Spleen (tissue), 11 donors: ENCODE data around the gene ACMSD. TPM values are rescaled to one million over a fixed set of nuclear protein-coding genes. Genes with fewer than 3 reads are reported as not detected.

Source experiments
- DNase-seq: peaks from one replicate; pipeline ENCODE4 v3.0.0-alpha.2; 2020
- H3K27ac ChIP-seq, 8 donors: fragments of 200-600 bp; sonication (generic) in 7 of 8; 1 replicate in 4 of 8; 2 replicates in 4 of 8; pipeline versions ENCODE4 v1.5.0 to v1.8.0; 2016 to 2021; ENCODE audit warnings: inconsistent platforms in 4 of 8, mild to moderate bottlenecking in 4 of 8, moderate library complexity in 1 of 8
- H3K27me3 ChIP-seq, 7 donors: fragments of 200-600 bp; sonication (generic) in 6 of 7; replicated peaks in 1 of 7; 1 replicate in 4 of 7; 2 replicates in 3 of 7; pipeline versions ENCODE4 v1.5.0 to v1.8.0; 2016 to 2021; ENCODE audit warnings: inconsistent platforms in 3 of 7, mild to moderate bottlenecking in 1 of 7
- H3K36me3 ChIP-seq, 6 donors: fragments of 200-600 bp; sonication (generic) in 5 of 6; 1 replicate in 4 of 6; 2 replicates in 2 of 6; pipeline versions ENCODE4 v1.5.0 to v1.8.0; 2016 to 2021; ENCODE audit warnings: inconsistent platforms in 2 of 6
- H3K4me1 ChIP-seq, 6 donors: fragments of 200-600 bp; sonication (generic) in 5 of 6; 1 replicate in 3 of 6; 2 replicates in 3 of 6; pipeline versions ENCODE4 v1.5.0 to v1.8.0; 2016 to 2021; ENCODE audit warnings: inconsistent platforms in 3 of 6
- H3K4me3 ChIP-seq, 8 donors: fragments of 200-600 bp; sonication (generic) in 7 of 8; 1 replicate in 4 of 8; 2 replicates in 4 of 8; pipeline versions ENCODE4 v1.5.0 to v1.8.0; 2016 to 2021; ENCODE audit warnings: inconsistent platforms in 4 of 8, mild to moderate bottlenecking in 4 of 8, moderate library complexity in 2 of 8
- H3K9me3 ChIP-seq, 8 donors: fragments of 200-600 bp; sonication (generic) in 7 of 8; 1 replicate in 4 of 8; 2 replicates in 4 of 8; pipeline versions ENCODE4 v1.5.0 to v1.8.0; 2016 to 2021; ENCODE audit warnings: inconsistent platforms in 4 of 8
- POLR2A ChIP-seq, 3 donors: fragments of 450-650 bp; IDR thresholded peaks; one replicate each; pipeline ENCODE4 v1.5.1; 2017; ENCODE audit warnings: antibody characterized with exemption in 3 of 3, mild to moderate bottlenecking in 1 of 3
- POLR2AphosphoS5 ChIP-seq, 3 donors: sonication (generic); formaldehyde crosslinking; IDR thresholded peaks; one replicate each; pipeline ENCODE4 v1.5.1; 2017; ENCODE audit warnings: antibody characterized with exemption in 3 of 3
- WGBS, 5 donors: extraction: QIAGEN DNeasy Blood & Tissue Kit in 3 of 5; methylation state at CpG; one replicate each; pipeline versions ENCODE4 v1.1.5 to v1.1.7; 2013 to 2018; 5-methylcytosine and 5-hydroxymethylcytosine counted together
- intact Hi-C: fragments of 100-400 bp; cut with DNase I; formaldehyde crosslinking; loops from one replicate; pipeline ENCODE4 v1.15.0; 2023; ENCODE audit warnings: low total_unique reads
- microRNA-seq, 3 donors: library from miRNA; unstranded; fragments of <30 nt; microRNA quantifications; one replicate each; pipeline versions ENCODE4 to v1.1.0, GENCODE V29; 2019 to 2020
- polyA plus RNA-seq, 3 donors: library from polyadenylated mRNA; stranded (reverse); fragments of 200-250 nt; gene quantifications; one replicate each; pipeline ENCODE4 v1.2.1, GENCODE V29; 2013
- small RNA-seq, 4 donors: library from RNA; depleted of rRNA; stranded (forward); fragments of <200 nt; gene quantifications; one replicate each; pipeline ENCODE3, GENCODE V24; 2016
- total RNA-seq, 7 donors: library from RNA; depleted of rRNA in 3 of 7; stranded (reverse); fragments of >200 nt in 3 of 7; fragmentation: NEBNext Ultra II Directional in 4 of 7; extraction: Animal tissue kit (Norgen Biotek cat#: 25700) in 4 of 7; gene quantifications; one replicate each; pipeline versions ENCODE4 v1.1.0 to v1.2.1, GENCODE V29; 2016 to 2021
- TF ChIP-seq, protein P1 (sequence below), 11 experiments: fragments of 200-600 bp in 7 of 11; fragments of 450-650 bp in 4 of 11; sonication (generic) in 4 of 11; IDR thresholded peaks in 8 of 11; conservative IDR thresholded peaks in 3 of 11; 1 replicate in 7 of 11; 2 replicates in 4 of 11; pipeline versions ENCODE4 v1.4.0 to v1.8.0; 2016 to 2021; ENCODE audit warnings: antibody characterized with exemption in 11 of 11, inconsistent platforms in 4 of 11, mild to moderate bottlenecking in 1 of 11
- donor health status: healthy with polysubstance abuse.
- donor health status: DM: no; HTN: no; CAD: no; lungs with moderate emphysema.
- donor health status: DM: no; HTN: no; CAD: no.
- donor health status: Bipolar disorder and iron deficiency.
- donor health status: healthy.
- donor health status: DM: no; HTN: no; CAD: no.
- donor health status: DM: yes; HTN: yes; CAD: no.

The ACMSD gene
- total and polyA plus RNA-seq, 10 donors, result not detected

DNA sequence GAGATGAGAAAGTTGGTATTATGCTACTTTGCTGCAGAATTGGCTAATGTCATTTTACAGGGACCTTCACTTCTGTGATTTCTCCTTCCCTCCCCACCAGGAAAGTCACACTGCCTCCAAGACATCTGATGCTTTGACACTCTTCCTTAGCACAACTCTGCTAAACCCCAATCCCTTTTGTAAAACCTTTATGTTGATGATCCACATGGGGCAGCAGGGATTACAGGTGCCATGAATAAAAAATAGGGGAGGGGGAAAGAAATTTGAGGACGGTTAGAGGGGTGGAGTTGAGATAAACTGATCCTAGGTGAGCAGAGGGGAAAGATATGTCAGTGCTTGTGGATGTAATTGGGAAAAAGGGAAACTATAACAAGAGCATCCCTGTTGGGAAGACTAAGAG, 106.6 kb downstream of the ACMSD start:
- Histone ChIP-seq H3K4me1 (peaks cover 0 to 53% (median 18%) of the 10 kb centered on the region in 6 donors), H3K36me3 (peaks cover 2 to 91% (median 66%) of the 10 kb centered on the region in 6 donors), H3K27ac (no peak overlapping the region), H3K4me3 (no peak overlapping the region), H3K9me3 (no peaks in the 10 kb centered on the region), H3K27me3 (no peaks in the 10 kb centered on the region)
- TF ChIP-seq, protein P1, sequence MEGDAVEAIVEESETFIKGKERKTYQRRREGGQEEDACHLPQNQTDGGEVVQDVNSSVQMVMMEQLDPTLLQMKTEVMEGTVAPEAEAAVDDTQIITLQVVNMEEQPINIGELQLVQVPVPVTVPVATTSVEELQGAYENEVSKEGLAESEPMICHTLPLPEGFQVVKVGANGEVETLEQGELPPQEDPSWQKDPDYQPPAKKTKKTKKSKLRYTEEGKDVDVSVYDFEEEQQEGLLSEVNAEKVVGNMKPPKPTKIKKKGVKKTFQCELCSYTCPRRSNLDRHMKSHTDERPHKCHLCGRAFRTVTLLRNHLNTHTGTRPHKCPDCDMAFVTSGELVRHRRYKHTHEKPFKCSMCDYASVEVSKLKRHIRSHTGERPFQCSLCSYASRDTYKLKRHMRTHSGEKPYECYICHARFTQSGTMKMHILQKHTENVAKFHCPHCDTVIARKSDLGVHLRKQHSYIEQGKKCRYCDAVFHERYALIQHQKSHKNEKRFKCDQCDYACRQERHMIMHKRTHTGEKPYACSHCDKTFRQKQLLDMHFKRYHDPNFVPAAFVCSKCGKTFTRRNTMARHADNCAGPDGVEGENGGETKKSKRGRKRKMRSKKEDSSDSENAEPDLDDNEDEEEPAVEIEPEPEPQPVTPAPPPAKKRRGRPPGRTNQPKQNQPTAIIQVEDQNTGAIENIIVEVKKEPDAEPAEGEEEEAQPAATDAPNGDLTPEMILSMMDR (IDR thresholded peaks at IDR 0.05 in 8 of 11, conservative IDR thresholded peaks at IDR 0.05 in 3 of 11), result no peak
- intact Hi-C loops, result no loop called here
- WGBS, 5 donors, result 88 to 98% (median 91%) methylated on average over 1 of the region's 1 CpG
- no peak for DNase-seq

DNA sequence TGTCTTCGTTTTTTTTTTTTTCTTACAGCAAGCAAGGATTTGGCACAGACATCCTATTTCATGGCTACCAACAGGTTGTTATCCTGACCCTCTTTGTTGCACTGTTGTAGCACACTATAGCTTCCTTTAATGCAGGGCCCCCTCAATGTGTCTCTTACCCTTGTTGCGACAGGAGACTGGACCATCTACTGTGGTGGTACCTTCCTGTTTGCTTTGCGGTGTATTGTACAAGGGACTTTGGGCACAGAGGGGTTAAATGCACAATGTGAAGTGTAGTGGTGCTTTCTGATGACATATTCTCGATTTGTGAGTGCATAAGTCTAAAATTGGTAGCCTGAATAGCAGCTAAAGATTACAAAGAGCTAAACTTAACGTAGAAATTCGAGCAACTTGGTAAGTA, 107.7 kb downstream of the ACMSD start:
- peaks cover 0 to 91% (median 59%) of the 10 kb centered on the region in 6 donors for H3K36me3 ChIP-seq
- H3K27ac ChIP-seq, result no peak overlapping the region
- TF ChIP-seq POLR2A (IDR thresholded peaks at IDR 0.05) (no peak), POLR2AphosphoS5 (IDR thresholded peaks at IDR 0.05) (no peak)
- TF ChIP-seq, protein P1 (IDR thresholded peaks at IDR 0.05 in 8 of 11, conservative IDR thresholded peaks at IDR 0.05 in 3 of 11), result no peak
- no peaks in the 10 kb centered on the region for H3K27me3 ChIP-seq
- intact Hi-C loops, result no loop called here
- WGBS, 5 donors, result 90 to 94% (median 92%) methylated on average over 6 of the region's 6 CpGs
- H3K4me3 ChIP-seq, result no peak overlapping the region
- no peak for DNase-seq
- H3K4me1 ChIP-seq, result peaks cover 0 to 64% (median 19%) of the 10 kb centered on the region in 6 donors
- H3K9me3 ChIP-seq, result no peaks in the 10 kb centered on the region

DNA sequence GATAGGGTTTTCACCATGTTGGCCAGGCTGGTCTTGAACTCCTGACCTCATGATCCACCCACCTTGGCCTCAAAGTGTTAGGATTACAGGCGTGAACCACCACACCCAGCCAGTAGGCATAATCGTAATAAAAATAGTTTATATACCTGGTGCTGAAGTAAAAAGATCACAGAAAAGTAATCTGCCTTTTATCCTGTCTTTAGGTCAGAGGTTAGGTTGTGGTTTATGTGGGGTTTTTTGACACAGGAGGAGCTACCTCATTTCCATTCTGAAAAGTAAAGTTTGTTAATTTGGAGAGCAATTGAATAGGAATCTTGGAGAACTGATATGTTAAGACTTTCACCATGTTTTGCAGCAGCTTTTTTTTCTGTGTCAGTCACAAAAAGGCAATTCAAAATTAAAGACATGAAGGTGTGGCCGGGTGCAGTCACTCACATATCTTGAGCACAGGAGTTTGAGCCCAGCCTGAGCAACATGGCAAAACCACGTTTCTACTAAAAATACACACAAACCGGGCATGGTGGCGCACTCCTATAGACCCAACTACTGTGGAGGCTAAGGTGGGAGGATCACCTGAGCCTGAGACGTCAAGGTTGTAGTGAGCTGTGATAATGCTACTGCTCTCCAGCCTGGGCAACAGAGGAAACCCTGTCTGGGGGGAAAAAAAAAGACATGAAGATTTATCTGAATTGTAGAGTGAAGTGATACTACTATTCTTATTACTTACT, 111.7 kb downstream of the ACMSD start:
- intact Hi-C loops, result no loop called here
- TF ChIP-seq POLR2A (IDR thresholded peaks at IDR 0.05) (no peak), POLR2AphosphoS5 (IDR thresholded peaks at IDR 0.05) (no peak)
- TF ChIP-seq, protein P1 (IDR thresholded peaks at IDR 0.05 in 8 of 11, conservative IDR thresholded peaks at IDR 0.05 in 3 of 11), result no peak
- WGBS, 5 donors, result 74 to 86% (median 77%) methylated on average over 7 of the region's 7 CpGs
- Histone ChIP-seq H3K36me3 (peaks cover 0 to 98% (median 70%) of the 10 kb centered on the region in 6 donors), H3K27me3 (no peaks in the 10 kb centered on the region), H3K4me3 (no peak overlapping the region), H3K27ac (no peak overlapping the region), H3K4me1 (peaks cover 0 to 30% (median 0%) of the 10 kb centered on the region in 6 donors), H3K9me3 (no peaks in the 10 kb centered on the region)
- DNase-seq, result no peak

DNA sequence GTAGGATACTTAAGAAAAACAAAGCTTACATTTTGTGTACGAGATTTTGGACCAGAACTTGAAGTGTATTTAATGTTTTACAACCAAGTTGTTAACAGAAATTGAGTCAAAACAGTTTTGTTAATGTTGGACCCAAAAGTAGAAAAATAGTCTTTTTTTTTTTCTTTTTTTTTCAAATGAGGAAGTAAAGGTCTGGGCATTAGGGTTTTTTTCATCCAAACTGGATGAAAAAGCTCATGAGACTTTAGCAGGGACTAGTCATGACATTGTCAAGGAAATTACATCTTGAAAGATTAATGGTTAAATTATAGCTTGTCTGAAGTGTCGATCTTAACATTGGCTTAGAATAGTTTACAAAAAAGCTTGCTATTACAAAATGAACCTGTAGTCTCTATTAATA, 112.5 kb downstream of the ACMSD start:
- Histone ChIP-seq H3K9me3 (no peaks in the 10 kb centered on the region), H3K36me3 (peaks cover 0 to 100% (median 69%) of the 10 kb centered on the region in 6 donors), H3K27me3 (no peaks in the 10 kb centered on the region), H3K4me3 (no peak overlapping the region), H3K4me1 (peaks cover 0 to 27% (median 0%) of the 10 kb centered on the region in 6 donors), H3K27ac (no peak overlapping the region)
- DNase-seq, result no peak
- TF ChIP-seq POLR2A (IDR thresholded peaks at IDR 0.05), result no peak
- WGBS, 5 donors, result 67 to 76% (median 71%) methylated on average over 2 of the region's 2 CpGs
- intact Hi-C loops, result no loop called here

Small RNAs within 50 kb of the gene (microRNA-seq; reads per million reads assigned to microRNA genes)
- gene MIR5590, result 0 to 0.36 (median 0) reads per million in 3 donors

Small RNAs within 50 kb of the gene (small RNA-seq; reads per million reads assigned to genes)
- 0 reads per million in 4 donors for gene AC110620.1
- gene MIR5590, result 0 reads per million in 4 donors

Other genes with a start within 250 kb of the ACMSD start
- 1 to 10 TPM; 2.4 to 4.5 (median 3.3) TPM for gene TMEM163, start 119.6 kb upstream of the ACMSD start, total RNA-seq
- 10 to 100 TPM in 2 of 3 donors, 1 to 10 TPM in 1; 6.3 to 12.5 (median 10.1) TPM for gene TMEM163, start 119.6 kb upstream of the ACMSD start, polyA plus RNA-seq
- 10 to 100 TPM; 39.2 to 56.5 (median 52.5) TPM for gene CCNT2, start 80.2 kb downstream of the ACMSD start, total RNA-seq
- 10 to 100 TPM; 10.1 to 13.5 (median 11.7) TPM for gene CCNT2, start 80.2 kb downstream of the ACMSD start, polyA plus RNA-seq
- gene MAP3K19, start 208.8 kb downstream of the ACMSD start, total RNA-seq, result not detected
- gene MAP3K19, start 208.8 kb downstream of the ACMSD start, polyA plus RNA-seq, result not detected
- 10 to 100 TPM; 34.8 to 49.5 (median 41.7) TPM for gene RAB3GAP1, start 213.7 kb downstream of the ACMSD start, total RNA-seq
- gene RAB3GAP1, start 213.7 kb downstream of the ACMSD start, polyA plus RNA-seq, result 10 to 100 TPM; 11.2 to 16.2 (median 12.5) TPM